RWPE2 (cell line): ENCODE data around the gene GNAL.

Experiments used
- ATAC-seq: fragments of 200-7000 bp; cut with Tn5 transposase; 3 replicates; pipeline ENCODE4 v1.9.1; 2021; ENCODE audit warnings: low read depth
- DNase-seq: peaks from one replicate; pipeline ENCODE4 v3.0.0-alpha.2; 2020; ENCODE audit warnings: low spot score
- H3K27ac ChIP-seq: fragments of 450-650 bp; 2 replicates; pipeline ENCODE4 v1.5.1; 2017; ENCODE audit warnings: mild to moderate bottlenecking; ENCODE audit not compliant: poor library complexity, severe bottlenecking
- H3K27me3 ChIP-seq: fragments of 250-450 bp; sonication (Bioruptor Pico); 2 replicates; pipeline ENCODE4 v1.5.1; 2021; ENCODE audit warnings: mild to moderate bottlenecking, moderate library complexity; ENCODE audit not compliant: insufficient read depth, poor library complexity, severe bottlenecking
- H3K36me3 ChIP-seq: fragments of 250-450 bp; sonication (Bioruptor Pico); 2 replicates; pipeline ENCODE4 v1.5.1; 2020; ENCODE audit warnings: low read depth, mild to moderate bottlenecking, moderate library complexity
- H3K4me1 ChIP-seq: fragments of 250-450 bp; sonication (Bioruptor Pico); 2 replicates; pipeline ENCODE4 v1.5.1; 2021; ENCODE audit warnings: mild to moderate bottlenecking, moderate library complexity; ENCODE audit not compliant: insufficient read depth, poor library complexity, severe bottlenecking
- H3K4me3 ChIP-seq: fragments of 250-450 bp; sonication (Bioruptor Pico); 2 replicates; pipeline ENCODE4 v1.5.1; 2021; ENCODE audit warnings: mild to moderate bottlenecking, moderate library complexity; ENCODE audit not compliant: severe bottlenecking
- H3K9me3 ChIP-seq: fragments of 250-450 bp; sonication (Bioruptor Pico); 2 replicates; pipeline ENCODE4 v1.5.1; 2021; ENCODE audit warnings: mild to moderate bottlenecking, moderate library complexity; ENCODE audit not compliant: severe bottlenecking
- TF ChIP-seq, protein P1 (sequence below): fragments of 450-650 bp; IDR thresholded peaks from one replicate; pipeline ENCODE4 v1.5.1; 2017; ENCODE audit warnings: mild to moderate bottlenecking, moderate library complexity; ENCODE audit not compliant: poor library complexity, severe bottlenecking

Gene GNAL

DNA sequence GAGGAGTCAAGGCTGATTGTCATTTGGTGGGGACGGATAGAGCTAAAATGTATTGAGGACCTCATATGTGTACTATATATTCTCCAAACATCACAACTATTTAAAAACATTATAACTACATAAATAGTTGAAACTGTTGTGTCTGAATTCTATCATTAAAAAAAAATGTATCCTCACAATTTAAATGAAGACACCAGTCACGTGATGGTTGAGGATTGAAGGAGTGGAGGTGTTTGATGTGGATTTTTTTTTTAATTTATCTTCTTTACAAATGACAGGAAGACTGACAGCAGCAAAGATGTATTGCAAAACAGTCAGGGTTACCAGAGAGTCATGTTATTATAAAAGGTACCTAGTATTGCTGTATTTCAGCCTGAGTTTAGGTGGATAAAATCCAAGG is 30.0 kb downstream of the GNAL start:
- ATAC-seq (no peak), DNase-seq (no peak)
- Histone ChIP-seq H3K4me3 (no peak overlapping the region), H3K27ac (no peak overlapping the region), H3K36me3 (no peaks in the 10 kb centered on the region), H3K9me3 (no peaks in the 10 kb centered on the region), H3K4me1 (no peaks in the 10 kb centered on the region), H3K27me3 (no peaks in the 10 kb centered on the region)
- TF ChIP-seq, protein P1, sequence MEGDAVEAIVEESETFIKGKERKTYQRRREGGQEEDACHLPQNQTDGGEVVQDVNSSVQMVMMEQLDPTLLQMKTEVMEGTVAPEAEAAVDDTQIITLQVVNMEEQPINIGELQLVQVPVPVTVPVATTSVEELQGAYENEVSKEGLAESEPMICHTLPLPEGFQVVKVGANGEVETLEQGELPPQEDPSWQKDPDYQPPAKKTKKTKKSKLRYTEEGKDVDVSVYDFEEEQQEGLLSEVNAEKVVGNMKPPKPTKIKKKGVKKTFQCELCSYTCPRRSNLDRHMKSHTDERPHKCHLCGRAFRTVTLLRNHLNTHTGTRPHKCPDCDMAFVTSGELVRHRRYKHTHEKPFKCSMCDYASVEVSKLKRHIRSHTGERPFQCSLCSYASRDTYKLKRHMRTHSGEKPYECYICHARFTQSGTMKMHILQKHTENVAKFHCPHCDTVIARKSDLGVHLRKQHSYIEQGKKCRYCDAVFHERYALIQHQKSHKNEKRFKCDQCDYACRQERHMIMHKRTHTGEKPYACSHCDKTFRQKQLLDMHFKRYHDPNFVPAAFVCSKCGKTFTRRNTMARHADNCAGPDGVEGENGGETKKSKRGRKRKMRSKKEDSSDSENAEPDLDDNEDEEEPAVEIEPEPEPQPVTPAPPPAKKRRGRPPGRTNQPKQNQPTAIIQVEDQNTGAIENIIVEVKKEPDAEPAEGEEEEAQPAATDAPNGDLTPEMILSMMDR = no peak

GRCh38 chr18:11719621-11720020 is 30.6 kb downstream of the GNAL start:
- ATAC-seq = no peak

GRCh38 chr18:11721720-11722119 is 32.7 kb downstream of the GNAL start:
- no peak overlapping the region for H3K4me3 ChIP-seq
- ATAC-seq (no peak), DNase-seq (no peak)
- H3K27ac ChIP-seq = no peak overlapping the region
- no peaks in the 10 kb centered on the region for H3K4me1 ChIP-seq
- no peaks in the 10 kb centered on the region for H3K9me3 ChIP-seq
- H3K27me3 ChIP-seq = no peaks in the 10 kb centered on the region
- TF ChIP-seq, protein P1 = no peak
- H3K36me3 ChIP-seq = no peaks in the 10 kb centered on the region

More at GRCh38 chr18:11719621-11720020, 30.6 kb downstream of the GNAL start:
- TF ChIP-seq, protein P1 = no peak
- no peaks in the 10 kb centered on the region for H3K4me1 ChIP-seq
- no peaks in the 10 kb centered on the region for H3K9me3 ChIP-seq
- H3K27ac ChIP-seq = no peak overlapping the region
- no peaks in the 10 kb centered on the region for H3K36me3 ChIP-seq
- DNase-seq = no peak
- H3K4me3 ChIP-seq = no peak overlapping the region
- H3K27me3 ChIP-seq = no peaks in the 10 kb centered on the region

- no peaks in the 10 kb centered on the region for H3K27me3 ChIP-seq
- TF ChIP-seq, protein P1 = no peak
- no peaks in the 10 kb centered on the region for H3K9me3 ChIP-seq
- DNase-seq (no peak), ATAC-seq (no peak)
- no peaks in the 10 kb centered on the region for H3K4me1 ChIP-seq
- no peaks in the 10 kb centered on the region for H3K36me3 ChIP-seq
- no peak overlapping the region for H3K27ac ChIP-seq
- no peak overlapping the region for H3K4me3 ChIP-seq
Measured at GRCh38 chr18:11724781-11725180, 35.7 kb downstream of the GNAL start.

- Histone ChIP-seq H3K36me3 (no peaks in the 10 kb centered on the region), H3K9me3 (no peaks in the 10 kb centered on the region), H3K4me3 (no peak overlapping the region), H3K4me1 (no peaks in the 10 kb centered on the region), H3K27ac (no peak overlapping the region), H3K27me3 (no peaks in the 10 kb centered on the region)
- ATAC-seq = peak; percentile 72
- DNase-seq = no peak
- TF ChIP-seq, protein P1 = no peak
Measured at GRCh38 chr18:11726556-11726955, 37.5 kb downstream of the GNAL start.
